HG03025 (cell line): Measurements from ENCODE around the gene CCR5AS.

Experiments used
- ATAC-seq: cut with Tn5 transposase; IDR thresholded peaks from one replicate; pipeline ENCODE4 v1.9.1; 2021; ENCODE audit warnings: mild to moderate bottlenecking, moderate library complexity; ENCODE audit not compliant: unreplicated experiment, low FRiP score

CCR5AS gene

DNA sequence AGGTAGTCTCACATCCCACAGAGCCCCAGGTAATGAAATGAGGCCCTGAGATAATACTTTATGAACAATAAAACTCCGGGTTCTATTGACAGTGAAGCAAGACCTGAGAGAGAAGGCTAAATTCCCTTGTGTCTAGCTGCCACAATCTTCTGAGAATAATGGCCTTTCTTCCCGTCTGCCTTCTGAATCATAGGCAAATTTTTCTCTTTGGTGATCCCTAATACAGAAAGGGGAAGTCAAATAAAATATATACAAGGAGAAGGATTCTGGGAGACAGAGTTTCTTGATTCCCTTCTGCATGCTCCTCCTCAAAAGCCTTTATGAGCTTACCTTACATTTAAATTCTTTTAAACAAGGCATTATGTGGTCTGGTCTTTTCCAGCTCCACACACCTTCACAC is 82.8 kb downstream of the CCR5AS start:
- no peak for ATAC-seq

GRCh38 chr3:46321461-46322104 is 85.3 kb downstream of the CCR5AS start:
- ATAC-seq: no peak

DNA sequence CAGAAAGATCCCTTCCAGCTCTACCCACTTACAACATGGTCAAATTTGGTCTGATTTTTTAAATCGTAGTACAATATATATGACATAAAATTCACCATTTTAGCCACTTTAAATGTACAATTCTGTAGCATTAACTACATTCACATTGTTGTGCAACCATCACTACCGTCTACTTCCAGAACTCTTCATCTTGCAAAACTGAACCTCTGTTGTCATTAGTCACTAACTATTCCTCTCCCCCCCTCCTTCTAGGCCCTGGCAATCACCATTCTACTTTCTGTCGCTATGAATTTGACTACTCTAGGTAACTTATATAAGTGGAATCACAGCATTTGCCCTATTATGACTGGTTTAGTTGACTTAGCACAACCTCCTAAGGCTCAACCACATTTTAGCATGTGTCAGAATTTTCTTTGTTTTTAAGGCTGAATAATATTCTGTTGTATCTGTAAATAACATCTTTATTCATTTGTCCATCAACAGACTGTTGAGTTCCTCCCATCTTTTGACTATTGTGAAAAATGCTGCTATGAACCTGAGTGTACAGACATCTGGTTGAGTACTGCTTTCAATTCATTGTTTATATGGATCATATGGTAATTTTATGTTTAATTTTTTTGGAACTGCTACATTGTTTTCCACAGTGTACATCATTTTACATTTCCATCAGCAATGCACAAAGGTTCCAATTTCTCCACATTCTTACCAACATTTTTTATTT is 88.5 kb downstream of the CCR5AS start:
- no peak for ATAC-seq

- ATAC-seq: no peak
Observed at GRCh38 chr3:46316206-46316605, 90.7 kb downstream of the CCR5AS start.

GRCh38 chr3:46314517-46314916 is 92.3 kb downstream of the CCR5AS start:
- ATAC-seq: no peak
